NCI-H1105 treated with DMSO at 0.1 percent for 48 hours (cell line): Measurements from ENCODE around the gene TCF7.

Experiments
- DNase-seq: peaks from one replicate; lab custom pipeline; 2025; lab: John Stamatoyannopoulos, UW

The TCF7 gene

DNA sequence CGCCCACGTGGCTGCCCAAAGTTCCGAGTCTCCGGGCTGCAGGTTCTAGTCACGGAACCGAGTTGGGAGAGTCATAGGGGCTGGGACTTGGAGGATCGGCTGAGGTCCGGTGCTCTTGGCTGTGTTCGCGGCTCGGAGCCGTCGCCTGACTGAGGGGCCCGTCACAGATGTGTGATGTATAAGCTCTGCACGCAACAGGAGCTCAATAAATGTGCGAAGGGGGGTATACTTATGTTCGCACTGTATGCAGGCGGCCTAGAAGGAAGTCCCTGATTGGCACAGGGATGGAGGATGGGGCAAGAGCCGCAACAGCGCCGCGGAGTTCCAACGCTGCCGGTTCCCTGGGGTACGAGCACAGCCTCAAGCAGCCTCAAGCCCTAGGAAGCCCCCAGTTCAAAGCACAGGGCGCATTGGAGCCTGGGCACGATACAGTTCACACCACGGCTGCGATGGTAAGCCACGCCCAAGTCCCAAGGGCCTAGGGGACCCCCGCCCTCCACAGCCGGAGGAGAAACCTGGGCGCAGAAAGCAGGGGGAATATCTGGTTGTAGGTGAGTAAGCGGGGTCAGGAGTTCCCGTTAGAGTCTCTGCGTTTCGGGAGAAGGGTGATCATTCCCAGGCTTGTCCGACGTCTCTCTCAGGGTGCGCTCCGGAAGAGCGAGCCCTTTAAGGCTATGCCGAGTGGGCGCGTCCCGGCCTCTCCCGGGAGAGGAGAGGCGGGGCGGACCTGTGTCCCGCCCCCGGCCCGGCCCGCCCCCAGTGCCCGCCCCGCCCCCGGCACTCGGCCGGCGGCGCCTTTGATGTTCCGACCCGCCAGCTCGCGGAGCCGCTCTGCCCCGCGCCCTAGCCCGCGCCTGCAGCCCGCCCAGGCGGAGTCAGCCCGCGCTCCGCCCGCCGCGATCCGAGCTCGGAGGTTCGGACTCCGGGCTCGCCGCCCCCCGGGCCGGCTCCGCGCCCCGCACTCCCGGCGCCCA lies at the start of gene TCF7:
TCF7 (plus strand) TSS at position 780 of the 974 bp plus-strand sequence. CDS start 226 bp downstream, outside the sequence.
- peak; percentile 15 for DNase-seq

DNA sequence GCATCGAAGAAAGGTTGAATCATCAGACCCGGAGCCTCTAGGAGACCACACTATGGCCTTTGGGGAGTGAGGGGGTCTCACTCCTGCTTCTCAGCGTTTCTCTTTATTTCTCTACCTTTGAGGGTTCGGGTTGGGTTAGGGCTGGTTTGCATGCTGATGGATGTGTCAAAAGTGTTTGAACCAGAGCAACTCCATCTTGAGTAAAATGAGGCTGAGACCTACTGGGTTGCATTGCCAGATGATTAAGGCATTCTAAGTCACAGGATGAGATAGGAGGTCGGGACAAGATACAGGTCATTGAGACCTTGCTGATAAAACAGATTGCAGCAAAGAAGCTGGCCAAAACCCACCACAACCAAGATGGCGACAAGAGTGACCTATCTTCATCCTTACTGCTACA lies 44.9 kb upstream of the TCF7 start:
- no peak for DNase-seq

DNA sequence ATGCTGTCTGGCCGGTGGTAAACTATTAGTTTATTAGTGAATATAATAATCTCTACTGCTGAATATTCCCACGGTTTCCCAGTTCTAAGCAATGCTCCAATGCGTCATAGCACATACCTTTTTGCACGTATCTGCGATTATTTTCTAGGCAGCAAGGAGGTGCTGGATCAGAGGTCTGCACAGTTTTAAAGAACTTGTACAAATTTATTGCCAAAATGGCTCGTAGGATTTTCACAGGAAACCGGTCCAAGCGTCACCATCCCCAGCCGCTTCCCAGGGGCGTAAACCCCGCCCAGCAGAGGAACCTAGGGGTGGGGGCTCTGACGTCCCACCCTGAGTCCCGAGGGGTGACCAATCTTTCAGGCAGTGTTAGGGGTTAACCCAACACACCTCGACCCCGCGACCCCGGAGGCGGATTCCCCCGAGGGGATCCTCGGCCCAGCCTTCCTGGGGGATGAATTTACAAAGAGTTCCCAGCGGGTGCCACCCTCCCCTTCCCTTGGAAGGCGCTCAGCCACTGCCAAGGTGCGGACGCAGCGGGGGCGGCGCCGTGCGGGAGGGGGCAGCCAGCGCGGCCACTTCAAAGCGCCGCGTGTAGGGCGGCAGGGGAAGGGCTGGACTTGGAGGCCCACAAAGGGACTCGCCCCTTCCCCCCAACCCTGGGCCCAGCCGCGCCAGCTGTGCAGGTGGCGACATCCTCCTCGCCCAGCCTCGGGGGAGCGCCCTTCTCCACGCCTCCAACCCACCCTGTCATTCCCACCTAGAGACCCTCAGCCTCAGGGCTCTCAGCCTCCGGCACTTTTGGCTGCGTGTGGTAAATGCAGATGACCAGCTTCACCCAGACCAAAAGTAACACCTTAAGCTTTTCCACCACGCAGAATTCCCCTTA lies 43.5 kb upstream of the TCF7 start:
- DNase-seq = no peak

DNA sequence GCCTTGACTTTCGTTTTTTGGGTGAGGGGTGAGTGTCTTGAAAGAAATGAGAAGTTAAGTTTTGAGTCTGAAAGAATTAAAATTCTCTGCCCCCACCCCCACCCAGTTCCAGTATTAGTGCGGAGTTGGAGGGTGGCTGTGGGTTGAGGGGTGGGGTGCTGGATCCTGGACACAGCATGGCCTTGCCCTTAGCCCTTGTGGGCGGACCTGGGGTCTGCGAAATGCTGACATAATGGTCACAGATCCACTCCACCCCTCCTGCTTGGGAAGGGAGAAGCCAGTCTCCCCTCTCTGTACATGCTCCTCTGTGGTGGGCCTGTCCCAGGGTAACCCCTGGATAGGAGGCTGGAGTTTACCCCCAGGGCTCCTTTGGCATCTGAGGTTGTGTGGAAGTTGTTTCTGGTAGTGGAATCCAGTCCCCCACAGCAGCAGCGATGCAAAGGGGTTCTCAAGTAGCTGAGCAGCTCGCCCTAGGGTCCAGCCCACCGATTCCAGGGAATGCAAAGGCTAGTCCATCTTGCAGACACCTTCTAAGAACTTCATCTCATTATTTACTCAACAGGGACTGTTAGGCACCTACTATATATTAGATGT lies 42.8 kb upstream of the TCF7 start:
- DNase-seq = no peak

DNA sequence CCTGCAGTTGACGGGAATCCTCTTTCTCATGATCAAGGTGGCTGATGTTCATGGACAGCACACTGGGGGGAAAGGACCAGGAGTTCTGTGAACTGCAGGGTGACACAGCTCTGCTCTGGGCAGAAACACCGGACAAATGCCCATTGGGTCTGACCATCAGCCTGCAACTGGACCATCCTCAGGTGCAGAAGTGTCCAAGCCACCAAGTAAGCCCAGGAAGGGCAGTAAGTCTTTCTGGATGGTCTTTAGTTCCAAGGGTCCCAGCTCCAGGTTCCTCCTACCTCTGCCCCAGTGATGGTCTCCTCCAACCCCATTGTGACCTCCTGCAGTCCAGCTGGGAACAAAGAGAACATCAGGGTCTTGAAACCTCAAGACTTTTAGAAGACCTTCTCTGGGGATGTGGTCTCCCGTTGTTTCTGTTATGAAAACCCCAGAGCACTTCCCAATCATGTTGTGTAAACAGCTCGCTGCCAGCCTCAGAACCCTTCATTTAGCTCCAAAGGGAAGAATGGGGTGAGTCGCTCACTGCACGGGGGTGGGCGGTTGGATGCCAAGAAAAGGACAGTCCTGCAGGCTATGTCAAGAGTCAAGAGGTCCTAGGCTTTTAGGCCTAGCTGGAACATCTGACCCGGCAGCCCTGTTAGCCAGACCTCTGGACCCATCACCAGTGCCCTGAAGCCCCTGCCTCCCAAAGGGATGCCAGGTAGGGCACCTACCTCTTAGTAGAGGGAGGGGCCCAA lies 41.8 kb upstream of the TCF7 start:
- no peak for DNase-seq

DNA sequence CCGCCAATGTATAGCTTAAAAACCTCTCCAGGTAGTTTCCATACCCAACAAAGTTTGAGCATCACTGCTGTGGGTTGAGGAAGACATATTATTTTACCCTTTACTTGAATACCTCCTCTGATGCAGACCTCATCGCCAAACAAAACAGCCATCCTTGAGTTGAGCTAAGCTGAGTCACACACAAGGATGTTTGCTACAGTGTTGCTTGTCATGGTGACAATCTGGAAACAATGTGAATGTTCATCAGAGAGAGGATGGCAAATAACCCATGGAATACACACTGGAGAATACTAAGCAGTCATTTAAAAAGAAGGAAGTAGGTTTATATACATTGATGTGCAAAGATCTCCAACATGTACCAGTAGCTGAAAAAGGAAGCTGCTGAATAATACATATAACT lies 41.1 kb upstream of the TCF7 start:
- DNase-seq = no peak

DNA sequence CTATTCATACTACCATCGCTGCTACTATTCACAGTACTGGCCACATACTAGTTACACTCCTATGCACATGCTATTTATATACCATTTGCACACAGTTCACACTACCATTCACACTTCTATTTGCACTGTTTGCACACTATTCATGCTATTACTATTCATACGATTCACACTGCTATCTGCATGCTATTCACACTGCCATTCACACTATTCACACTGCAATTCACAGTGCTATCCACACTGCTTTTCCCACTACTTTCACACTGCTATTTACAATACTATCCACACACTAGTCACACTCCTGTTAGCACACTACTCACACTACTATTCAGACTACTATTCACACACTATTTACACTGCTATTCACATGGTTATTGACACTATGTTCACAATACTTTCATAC lies 39.4 kb upstream of the TCF7 start:
- no peak for DNase-seq

DNA sequence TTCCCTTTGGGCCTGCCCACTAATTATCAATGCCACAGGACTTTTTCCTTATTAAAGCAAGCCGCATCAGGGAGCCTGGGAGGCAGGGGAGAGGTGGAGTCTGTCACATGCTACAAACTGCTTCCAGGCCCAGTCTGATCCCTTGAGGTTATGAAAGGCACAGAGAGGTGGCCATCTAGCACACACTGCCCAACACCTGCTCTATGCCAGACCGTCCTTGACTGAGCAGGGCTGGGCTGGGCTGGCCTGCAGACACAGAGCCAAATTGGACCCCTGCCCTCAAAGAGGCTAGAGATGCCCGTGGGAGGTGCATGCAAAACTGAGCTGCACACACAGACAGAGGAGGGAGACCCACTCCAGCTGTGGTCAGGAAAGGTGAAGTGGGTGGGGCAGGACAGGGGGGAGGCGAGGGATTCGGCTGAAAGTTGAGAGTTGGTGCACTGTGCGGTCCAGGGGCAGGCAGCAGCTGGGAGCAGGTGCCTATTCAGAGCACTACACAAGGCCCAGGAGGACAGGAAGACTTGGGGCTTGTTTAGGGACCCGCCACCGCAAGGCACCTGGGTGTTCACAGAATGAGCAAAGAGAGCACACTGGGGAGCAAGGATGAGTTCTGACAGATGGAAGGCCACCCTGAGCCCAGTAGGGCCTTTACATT lies 36.4 kb upstream of the TCF7 start:
- no peak for DNase-seq

DNA sequence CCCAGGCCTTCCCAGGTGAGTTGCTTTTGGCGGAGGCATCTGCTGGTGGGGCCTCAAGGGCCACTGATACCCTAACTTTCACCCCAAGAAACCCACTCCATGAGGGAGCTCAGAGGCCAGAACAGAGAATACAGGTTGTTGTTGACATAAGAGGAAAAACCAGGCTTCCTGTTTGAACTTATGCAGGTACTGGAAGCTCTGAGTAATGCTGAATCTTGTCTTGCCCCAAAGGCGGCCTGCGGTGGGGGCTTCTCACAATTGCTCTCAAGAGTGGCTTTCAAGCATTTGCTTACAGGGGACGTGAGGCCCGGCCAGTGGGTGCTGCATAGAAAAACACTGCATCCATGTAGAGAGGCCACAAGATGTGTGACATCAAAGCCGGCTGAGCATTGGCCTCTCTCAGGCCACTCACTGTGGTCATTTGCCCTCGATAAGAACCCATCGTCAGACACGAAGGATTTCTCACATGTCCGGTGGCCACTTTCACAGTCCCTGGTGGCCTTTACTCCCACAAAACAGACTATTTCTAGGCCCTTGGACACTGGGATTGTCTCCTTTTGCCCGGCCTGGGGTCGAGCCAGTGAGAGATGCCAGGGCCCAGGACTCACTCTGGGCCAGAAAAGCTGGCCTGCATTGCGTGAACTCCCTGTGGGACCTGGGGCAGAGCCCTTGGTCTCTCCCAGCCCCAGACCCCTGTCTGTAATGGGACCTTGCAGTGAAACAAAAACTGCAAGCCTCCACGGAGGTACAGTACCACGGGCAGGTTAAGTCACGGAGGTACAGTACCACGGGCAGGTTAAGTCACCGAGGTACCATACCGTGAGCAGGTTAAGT lies 34.5 kb upstream of the TCF7 start:
- DNase-seq = no peak

DNA sequence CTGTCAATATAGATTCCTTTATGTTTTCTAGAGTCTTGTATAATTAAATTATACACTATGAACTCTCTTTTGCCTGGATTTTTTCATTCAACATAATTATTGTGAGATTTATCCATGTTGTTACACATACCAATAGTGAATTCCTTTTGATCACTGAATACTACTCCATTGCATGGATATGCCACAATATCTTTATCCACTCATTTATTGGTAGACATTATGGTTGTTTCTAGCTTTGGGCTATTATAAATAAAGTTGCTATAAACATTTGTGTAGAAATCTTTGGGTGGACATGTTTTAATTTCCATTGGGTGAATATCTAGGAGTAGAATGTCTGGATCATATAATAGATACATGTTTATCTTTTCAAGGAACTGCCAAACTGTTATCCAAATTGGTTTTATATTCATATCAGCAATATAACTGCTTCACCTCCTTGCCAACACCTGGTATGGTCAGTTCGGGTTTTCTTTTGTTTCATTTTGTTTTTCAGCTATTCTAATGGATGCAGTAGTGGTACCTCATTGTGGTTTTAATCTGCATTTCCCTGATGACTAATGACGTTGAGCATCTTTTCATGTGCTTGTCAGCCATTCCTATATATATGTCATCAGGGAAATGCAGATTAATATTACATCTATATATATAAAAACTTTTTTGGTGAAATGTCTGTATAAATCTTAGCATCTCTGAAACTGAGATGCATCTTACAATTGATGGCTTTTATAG lies 32.1 kb upstream of the TCF7 start:
- DNase-seq = no peak

DNA sequence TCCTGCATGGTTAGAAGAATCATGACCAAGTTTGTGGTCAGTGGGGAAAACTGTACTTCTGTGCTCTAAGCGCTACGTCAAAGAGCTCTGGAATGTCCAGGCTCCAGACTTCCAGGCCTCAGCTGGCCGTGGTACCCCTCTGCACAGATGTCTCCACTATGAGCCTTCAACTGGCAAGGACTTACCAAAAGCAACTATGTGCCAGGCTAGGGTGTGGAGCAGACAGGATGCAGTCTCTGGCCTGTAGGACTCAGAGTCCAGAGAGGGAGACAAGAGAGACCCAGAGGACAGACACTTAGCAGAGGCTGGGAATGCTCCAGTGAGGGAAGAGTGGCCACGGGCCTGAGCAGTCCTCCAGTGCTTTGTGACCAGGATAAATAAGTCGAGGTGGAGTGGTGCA lies 31.0 kb upstream of the TCF7 start:
- DNase-seq = no peak

DNA sequence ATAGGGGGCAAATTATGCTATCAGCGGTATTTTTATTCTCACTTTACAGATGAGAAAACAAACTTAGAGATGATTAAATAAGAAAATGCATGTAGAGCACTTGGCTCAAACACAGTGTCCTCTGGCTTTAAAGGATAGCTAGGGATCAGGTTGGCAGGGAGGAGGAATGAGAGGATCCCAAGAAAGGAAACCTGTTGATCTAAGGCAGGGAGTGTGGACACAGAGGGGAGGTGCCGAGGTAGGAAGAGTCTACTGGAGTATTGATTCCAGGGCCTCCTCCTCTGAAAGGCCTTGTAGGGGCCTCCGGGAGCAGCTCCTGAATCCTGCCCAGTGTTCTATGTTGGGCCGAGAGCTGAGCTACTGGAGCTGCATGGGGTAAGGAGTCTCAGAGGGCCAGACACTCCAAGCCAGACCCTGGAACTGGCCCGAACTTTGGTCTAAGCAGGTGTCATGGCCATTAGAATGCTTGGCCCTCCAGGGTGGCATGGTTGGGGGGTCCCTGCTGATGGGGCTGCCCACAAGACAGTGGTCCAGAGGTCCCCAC lies 30.4 kb upstream of the TCF7 start:
- DNase-seq = no peak

DNA sequence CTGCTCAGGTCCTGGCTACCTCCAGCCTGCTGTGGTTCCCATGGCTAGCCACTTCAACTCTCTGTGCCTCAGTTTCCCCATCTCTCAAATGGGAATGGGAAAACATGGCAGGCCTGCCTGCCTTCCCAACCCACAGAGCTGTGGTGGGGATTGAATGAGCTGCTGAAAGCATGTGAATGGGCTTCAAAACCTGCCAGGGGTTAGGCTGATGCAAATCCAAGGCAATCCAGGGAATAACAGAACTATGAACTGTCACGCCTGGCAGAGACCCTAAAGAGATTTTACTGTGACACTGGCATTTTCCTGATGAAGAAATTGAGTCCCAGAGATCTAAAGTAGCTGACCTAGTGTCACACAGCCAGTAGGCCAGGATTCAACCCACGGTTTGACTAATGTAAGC lies 29.9 kb upstream of the TCF7 start:
- DNase-seq = no peak

DNA sequence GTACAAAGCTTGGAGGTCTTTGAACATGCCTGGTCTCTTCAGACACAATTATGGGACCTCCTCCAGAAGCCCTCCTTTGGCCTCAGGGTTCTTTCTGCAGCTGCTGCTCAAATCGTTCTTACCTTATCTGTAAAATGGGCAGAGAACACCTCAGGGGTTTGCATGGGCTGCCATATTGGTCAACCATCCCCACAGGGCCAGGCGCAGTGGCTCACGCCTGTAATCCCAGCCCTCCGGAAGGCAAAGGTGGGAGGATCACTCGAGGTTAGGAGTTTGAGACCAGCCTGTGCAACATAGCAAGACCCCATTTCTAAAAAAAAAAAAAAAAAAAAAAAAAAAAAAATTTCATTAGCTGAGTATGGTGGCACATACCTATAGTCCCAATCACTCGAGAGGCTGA lies 29.1 kb upstream of the TCF7 start:
- DNase-seq = no peak

DNA sequence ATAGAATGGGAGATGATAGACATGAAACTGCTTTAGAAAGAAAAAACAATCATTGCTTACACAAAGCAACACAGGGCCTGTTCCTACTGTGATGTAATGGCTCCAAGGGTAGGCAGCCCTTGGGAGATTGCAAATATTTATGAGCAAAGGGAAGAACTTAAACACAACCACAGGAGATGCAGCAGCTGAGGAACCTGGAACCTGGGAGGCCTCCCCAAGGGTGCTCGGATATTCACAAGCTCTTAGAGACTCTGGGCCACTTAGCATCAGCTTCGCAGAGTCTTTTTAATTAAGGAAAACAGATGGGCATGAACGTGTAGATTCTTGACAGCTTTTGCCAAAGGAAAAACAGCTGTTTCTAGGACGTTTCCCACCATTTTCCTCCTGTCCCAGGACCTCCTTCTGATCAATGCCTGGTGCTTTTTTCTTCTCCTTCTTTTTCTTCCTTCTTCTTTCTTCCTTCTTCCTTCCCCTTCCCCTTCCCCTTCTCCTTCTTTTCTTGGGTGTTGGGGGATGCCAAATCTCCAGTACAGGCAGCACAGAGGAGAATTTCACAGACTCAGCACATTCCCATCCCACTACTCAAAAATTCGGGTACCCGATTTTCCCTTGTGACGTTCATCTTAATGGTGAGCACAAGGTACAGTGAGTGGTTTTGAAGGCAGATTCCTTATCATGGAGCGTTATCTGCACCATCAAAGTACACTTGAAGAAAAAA lies 28.1 kb upstream of the TCF7 start:
- no peak for DNase-seq

DNA sequence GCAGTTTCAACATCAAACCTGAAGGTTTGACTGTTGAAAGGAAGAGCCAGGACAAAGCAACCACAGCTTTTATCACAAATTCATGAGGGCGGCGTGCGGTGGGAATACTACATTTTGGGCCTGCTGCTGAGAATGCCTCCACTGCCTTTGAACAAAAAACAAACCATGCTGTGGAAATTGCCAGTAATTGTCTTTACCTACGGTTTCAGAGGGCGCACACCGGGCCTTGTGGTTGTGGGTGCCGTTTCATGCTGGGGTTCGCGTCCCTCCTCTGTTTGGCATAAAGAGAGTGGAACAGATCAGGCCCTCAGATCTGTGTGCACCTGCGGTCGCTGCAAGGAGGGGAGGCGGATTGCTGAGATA lies 27.6 kb upstream of the TCF7 start:
- DNase-seq = no peak

DNA sequence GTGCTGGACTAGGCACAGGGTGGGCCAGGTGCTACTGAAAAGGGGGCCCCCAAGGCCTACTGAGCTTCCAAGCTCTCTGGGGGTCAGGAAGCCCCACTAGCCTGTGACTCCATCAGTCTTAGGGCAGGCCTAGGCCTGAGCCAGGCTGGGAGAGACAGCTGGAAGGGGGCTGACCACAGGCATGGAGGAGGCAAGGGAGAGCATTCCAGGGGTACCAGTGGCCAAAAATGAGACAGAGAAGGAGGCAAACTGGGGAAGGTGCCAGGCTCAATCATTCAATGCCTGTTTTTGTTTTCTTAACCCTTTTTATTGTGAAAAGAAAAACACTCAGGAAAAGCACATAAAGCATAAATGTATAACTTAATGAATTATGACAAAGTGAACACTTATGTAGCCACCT lies 26.2 kb upstream of the TCF7 start:
- DNase-seq = no peak

DNA sequence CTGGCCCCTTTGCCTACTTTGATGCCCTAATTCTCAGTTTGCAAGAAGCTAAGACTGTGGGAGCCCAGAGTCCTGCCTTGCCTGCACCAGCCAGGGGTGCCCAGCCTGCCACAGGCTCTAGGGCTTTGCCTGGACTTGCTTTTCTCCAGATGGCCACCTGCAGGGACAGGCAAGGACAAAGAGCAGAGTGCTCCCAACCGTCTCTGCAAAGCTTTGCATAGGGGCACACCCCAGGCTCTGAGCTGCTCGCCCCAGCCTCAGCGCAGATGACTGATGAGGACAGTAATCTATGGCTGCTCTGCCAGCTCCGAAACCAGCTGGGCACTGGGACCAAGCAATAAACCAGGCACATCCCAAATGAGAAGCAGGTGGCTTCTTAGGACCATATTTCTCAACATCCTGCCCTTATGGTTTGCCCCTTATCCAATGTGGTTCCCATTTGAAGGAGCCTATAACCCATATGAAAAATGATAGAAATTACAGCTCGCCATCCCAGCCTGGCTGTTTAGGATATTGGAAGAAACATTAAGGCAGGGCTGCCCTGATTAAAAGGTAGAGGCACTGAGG lies 25.4 kb upstream of the TCF7 start:
- DNase-seq = no peak
